ENCODE results near the gene ADM. TPM values are rescaled to one million over a fixed set of nuclear protein-coding genes. Genes with fewer than 3 reads are reported as not detected.
A peak's percentile ranks its signal among the peaks of the same experiment; 100 is the strongest.

ADM gene
- total and polyA plus RNA-seq, 4 experiments from 2014 or later: 0.31 to 0.53 (median 0.49) TPM; not detected in 1

GRCh38 chr11:10301656-10302358 is 3.1 kb upstream of the ADM start:
- H3K4me3 Mint-ChIP-seq: peak overlapping the region; percentile 94 to 100 (median 98)
- H3K27ac Mint-ChIP-seq: peak overlapping the region; percentile 75 to 98 (median 96)
- H3K36me3 ChIP-seq (ENCODE audit: insufficient read depth, low read length): no peaks in the 10 kb centered on the region
- no peaks in the 10 kb centered on the region for H3K9me3 ChIP-seq (ENCODE audit: control insufficient read depth in 1 of 2, low read length in 2 of 2)
- no peak for DNase-seq
- peaks cover 3 to 4% of the 10 kb centered on the region in 2 donors for H3K27me3 Mint-ChIP-seq
- H3K9me3 Mint-ChIP-seq: no peaks in the 10 kb centered on the region
- H3K4me3 ChIP-seq (ENCODE audit: low read length in 2 of 2): no peak overlapping the region
- H3K4me1 ChIP-seq (ENCODE audit: insufficient read depth, low read length): peaks cover 51% of the 10 kb centered on the region
- peaks cover 25 to 60% (median 44%) of the 10 kb centered on the region in 4 donors for H3K4me1 Mint-ChIP-seq
- peaks cover 12% of the 10 kb centered on the region for H3K27me3 ChIP-seq (ENCODE audit: insufficient read depth, low read length)
- intact Hi-C loops (cut with micrococcal nuclease): loop anchor here (5.0 to 10.0 kb wide), 4 partner anchors 47 to 1620 kb away; partner anchors contain the start of genes AMPD3, RPL27A, TRIM66 and ZNF143
- peaks cover 0 to 11% of the 10 kb centered on the region in 2 donors for H3K36me3 Mint-ChIP-seq
- no peak overlapping the region for H3K27ac ChIP-seq (ENCODE audit: low read depth, low read length)
- ChIA-PET CTCF (ENCODE audit: partially characterized antibody) (interaction anchor here (1.0 to 12.8 kb wide), 6 partner anchors 9 to 543 kb away, joined by 3 to 349 read pairs (median 14); no protein-coding TSS in a partner anchor), POLR2A (ENCODE audit: partially characterized antibody) (interaction anchor here (0.6 to 2.4 kb wide), 6 partner anchors 8 to 1338 kb away, joined by 3 to 12 read pairs (median 4); partner anchors contain the start of genes SBF2 and TMEM9B)

- Histone ChIP-seq H3K4me1 (ENCODE audit: insufficient read depth, low read length) (peaks cover 56% of the 10 kb centered on the region), H3K27me3 (ENCODE audit: insufficient read depth, low read length) (peaks cover 12% of the 10 kb centered on the region), H3K4me3 (ENCODE audit: low read length in 2 of 2) (peak overlapping the region; percentile 97 to 99), H3K9me3 (ENCODE audit: control insufficient read depth in 1 of 2, low read length in 2 of 2) (no peaks in the 10 kb centered on the region), H3K36me3 (ENCODE audit: insufficient read depth, low read length) (no peaks in the 10 kb centered on the region), H3K27ac (ENCODE audit: low read depth, low read length) (peak overlapping the region; percentile 62)
- peak in 1 of 5 donors; percentile 11 for DNase-seq
- Mint-ChIP-seq H3K4me1 (peaks cover 27 to 66% (median 49%) of the 10 kb centered on the region in 4 donors), H3K27ac (peak overlapping the region; percentile 75 to 98 (median 96)), H3K4me3 (peak overlapping the region; percentile 94 to 100 (median 98)), H3K27me3 (peaks cover 4 to 5% of the 10 kb centered on the region in 2 donors), H3K9me3 (no peaks in the 10 kb centered on the region), H3K36me3 (peaks cover 0 to 11% of the 10 kb centered on the region in 2 donors)
- ChIA-PET CTCF (ENCODE audit: partially characterized antibody) (interaction anchor here (1.0 to 12.8 kb wide), 9 partner anchors 9 to 544 kb away, joined by 3 to 349 read pairs (median 6); no protein-coding TSS in a partner anchor), POLR2A (ENCODE audit: partially characterized antibody) (interaction anchor here (0.6 to 2.4 kb wide), 13 partner anchors 8 to 1338 kb away, joined by 3 to 12 read pairs (median 4); partner anchors contain the start of genes CTR9, EIF4G2, SBF2 and TMEM9B)
- intact Hi-C loops (cut with micrococcal nuclease): loop anchor here (5.0 to 10.0 kb wide), 4 partner anchors 48 to 1620 kb away; partner anchors contain the start of genes AMPD3, RPL27A, TRIM66 and ZNF143
Measured at GRCh38 chr11:10302359-10302743, 2.5 kb upstream of the ADM start.

- peak; percentile 73 to 87 (median 74) for DNase-seq
- peak overlapping the region; percentile 94 to 100 (median 98) for H3K4me3 Mint-ChIP-seq
- H3K36me3 Mint-ChIP-seq: peaks cover 0 to 11% of the 10 kb centered on the region in 2 donors
- H3K27ac Mint-ChIP-seq: peak overlapping the region; percentile 79 to 98 (median 96)
- H3K4me1 Mint-ChIP-seq: peaks cover 29 to 65% (median 47%) of the 10 kb centered on the region in 4 donors
- H3K27me3 Mint-ChIP-seq: peaks cover 5 to 6% of the 10 kb centered on the region in 2 donors
- intact Hi-C loops (cut with micrococcal nuclease): loop anchor here (5.0 to 10.0 kb wide), 4 partner anchors 48 to 1621 kb away; partner anchors contain the start of genes AMPD3, RPL27A, TRIM66 and ZNF143
- H3K27ac ChIP-seq (ENCODE audit: low read depth, low read length): peak overlapping the region; percentile 62
- peak overlapping the region; percentile 97 to 99 for H3K4me3 ChIP-seq (ENCODE audit: low read length in 2 of 2)
- ChIA-PET POLR2A (ENCODE audit: partially characterized antibody) (interaction anchor here (0.7 to 5.0 kb wide), 16 partner anchors 6 to 1339 kb away, joined by 3 to 39 read pairs (median 4); partner anchors contain the start of genes CTR9, EIF4G2, SBF2 and TMEM9B), CTCF (ENCODE audit: partially characterized antibody) (interaction anchor here (1.0 to 12.8 kb wide), 17 partner anchors 6 to 795 kb away, joined by 3 to 349 read pairs (median 5); partner anchors contain the start of gene SBF2)
- peaks cover 58% of the 10 kb centered on the region for H3K4me1 ChIP-seq (ENCODE audit: insufficient read depth, low read length)
- peaks cover 12% of the 10 kb centered on the region for H3K27me3 ChIP-seq (ENCODE audit: insufficient read depth, low read length)
- H3K9me3 Mint-ChIP-seq: no peaks in the 10 kb centered on the region
- no peaks in the 10 kb centered on the region for H3K9me3 ChIP-seq (ENCODE audit: control insufficient read depth in 1 of 2, low read length in 2 of 2)
- H3K36me3 ChIP-seq (ENCODE audit: insufficient read depth, low read length): no peaks in the 10 kb centered on the region
Measured at GRCh38 chr11:10302744-10303557, 1.9 kb upstream of the ADM start.

- DNase-seq: peak; percentile 31 to 48 (median 38)
- peak overlapping the region; percentile 62 for H3K27ac ChIP-seq (ENCODE audit: low read depth, low read length)
- no peaks in the 10 kb centered on the region for H3K9me3 Mint-ChIP-seq
- ChIA-PET POLR2A (ENCODE audit: partially characterized antibody) (interaction anchor here (0.6 to 5.0 kb wide), 15 partner anchors 7 to 939 kb away, joined by 3 to 39 read pairs (median 3); partner anchors contain the start of genes CTR9, EIF4G2, SBF2 and WEE1), CTCF (ENCODE audit: partially characterized antibody) (interaction anchor here (0.6 to 12.8 kb wide), 19 partner anchors 7 to 817 kb away, joined by 3 to 349 read pairs (median 4); partner anchors contain the start of gene SBF2)
- peak overlapping the region; percentile 94 to 100 (median 98) for H3K4me3 Mint-ChIP-seq
- peaks cover 28 to 64% (median 44%) of the 10 kb centered on the region in 4 donors for H3K4me1 Mint-ChIP-seq
- H3K4me1 ChIP-seq (ENCODE audit: insufficient read depth, low read length): peaks cover 57% of the 10 kb centered on the region
- peaks cover 16% of the 10 kb centered on the region for H3K27me3 ChIP-seq (ENCODE audit: insufficient read depth, low read length)
- H3K4me3 ChIP-seq (ENCODE audit: low read length in 2 of 2): peak overlapping the region; percentile 97 to 99
- H3K27ac Mint-ChIP-seq: peak overlapping the region; percentile 79 to 98 (median 95)
- peaks cover 0 to 11% of the 10 kb centered on the region in 2 donors for H3K36me3 Mint-ChIP-seq
- no peaks in the 10 kb centered on the region for H3K9me3 ChIP-seq (ENCODE audit: control insufficient read depth in 1 of 2, low read length in 2 of 2)
- peaks cover 5 to 6% of the 10 kb centered on the region in 2 donors for H3K27me3 Mint-ChIP-seq
- H3K36me3 ChIP-seq (ENCODE audit: insufficient read depth, low read length): no peaks in the 10 kb centered on the region
- intact Hi-C loops (cut with micrococcal nuclease): loop anchor here (1.0 to 10.0 kb wide), 6 partner anchors 9 to 1621 kb away; partner anchors contain the start of genes AMPD3, RPL27A, SBF2 and TRIM66
Measured at GRCh38 chr11:10303558-10304363, 1.1 kb upstream of the ADM start.

GRCh38 chr11:10305262-10305963 is 540 bp downstream of the ADM start:
- intact Hi-C loops (cut with micrococcal nuclease): loop anchor here (10.0 kb wide), 2 partner anchors 51 to 149 kb away; partner anchors contain the start of gene AMPD3
- Mint-ChIP-seq H3K4me3 (peak overlapping the region; percentile 77 to 98 (median 96)), H3K36me3 (peaks cover 0 to 11% of the 10 kb centered on the region in 2 donors), H3K9me3 (no peaks in the 10 kb centered on the region), H3K27me3 (peaks cover 12 to 14% of the 10 kb centered on the region in 2 donors), H3K27ac (peak overlapping the region in 2 of 7 donors; percentile 46 to 83), H3K4me1 (peaks cover 26 to 57% (median 41%) of the 10 kb centered on the region in 4 donors)
- peaks cover 19% of the 10 kb centered on the region for H3K27me3 ChIP-seq (ENCODE audit: insufficient read depth, low read length)
- peaks cover 57% of the 10 kb centered on the region for H3K4me1 ChIP-seq (ENCODE audit: insufficient read depth, low read length)
- no peaks in the 10 kb centered on the region for H3K36me3 ChIP-seq (ENCODE audit: insufficient read depth, low read length)
- H3K27ac ChIP-seq (ENCODE audit: low read depth, low read length): no peak overlapping the region
- DNase-seq: peak in 4 of 5 donors; percentile 25 to 37 (median 32)
- POLR2A ChIA-PET (ENCODE audit: partially characterized antibody): interaction anchor here (0.9 to 5.0 kb wide), 4 partner anchors 9 to 547 kb away, joined by 3 to 39 read pairs (median 4); partner anchors contain the start of gene SBF2
- CTCF ChIA-PET (ENCODE audit: partially characterized antibody): interaction anchor here (0.6 to 12.8 kb wide), 11 partner anchors 9 to 550 kb away, joined by 3 to 349 read pairs (median 4); partner anchors contain the start of gene SBF2
- H3K4me3 ChIP-seq (ENCODE audit: low read length in 2 of 2): peak overlapping the region; percentile 97 to 99
- H3K9me3 ChIP-seq (ENCODE audit: control insufficient read depth in 1 of 2, low read length in 2 of 2): no peaks in the 10 kb centered on the region
